ENCODE measurements around the gene SH3D21. TPM values are rescaled to one million over a fixed set of nuclear protein-coding genes. Genes with fewer than 3 reads are reported as not detected.

Gene SH3D21
- total RNA-seq, 1 experiment from 2014 or later = 12.1 TPM

DNA sequence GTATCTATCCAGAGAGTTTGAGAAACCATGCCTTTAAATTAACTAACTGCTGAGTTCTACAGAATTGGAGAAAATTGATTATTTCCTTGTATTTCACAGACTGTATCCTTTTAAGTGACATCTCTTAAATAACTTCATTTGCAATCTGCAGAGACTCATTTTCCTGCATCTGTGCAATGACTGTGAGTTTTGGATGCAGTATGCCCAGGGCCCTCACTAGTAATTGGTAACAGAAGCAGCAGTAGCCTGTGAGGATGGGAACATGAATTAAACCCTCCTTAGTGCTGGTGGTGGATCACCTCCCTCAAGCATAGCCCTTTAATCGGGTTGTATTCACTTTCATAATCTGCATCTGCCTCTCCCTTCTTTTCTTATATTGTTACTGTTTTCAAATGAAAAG lies 21.7 kb upstream of the SH3D21 start:
- Mint-ChIP-seq H3K27me3 (ENCODE audit: insufficient read depth, unreplicated experiment) (no peaks in the 10 kb centered on the region), H3K9me3 (ENCODE audit: unreplicated experiment) (no peaks in the 10 kb centered on the region), H3K27ac (ENCODE audit: unreplicated experiment) (no peak overlapping the region), H3K4me1 (ENCODE audit: low read depth, unreplicated experiment) (no peaks in the 10 kb centered on the region), H3K4me3 (ENCODE audit: unreplicated experiment) (no peak overlapping the region), H3K36me3 (ENCODE audit: insufficient read depth, unreplicated experiment) (peaks cover 60% of the 10 kb centered on the region)
- intact Hi-C loops (cut with micrococcal nuclease; ENCODE audit: unreplicated experiment) = no loop called here
- TF ChIP-seq, protein P1, sequence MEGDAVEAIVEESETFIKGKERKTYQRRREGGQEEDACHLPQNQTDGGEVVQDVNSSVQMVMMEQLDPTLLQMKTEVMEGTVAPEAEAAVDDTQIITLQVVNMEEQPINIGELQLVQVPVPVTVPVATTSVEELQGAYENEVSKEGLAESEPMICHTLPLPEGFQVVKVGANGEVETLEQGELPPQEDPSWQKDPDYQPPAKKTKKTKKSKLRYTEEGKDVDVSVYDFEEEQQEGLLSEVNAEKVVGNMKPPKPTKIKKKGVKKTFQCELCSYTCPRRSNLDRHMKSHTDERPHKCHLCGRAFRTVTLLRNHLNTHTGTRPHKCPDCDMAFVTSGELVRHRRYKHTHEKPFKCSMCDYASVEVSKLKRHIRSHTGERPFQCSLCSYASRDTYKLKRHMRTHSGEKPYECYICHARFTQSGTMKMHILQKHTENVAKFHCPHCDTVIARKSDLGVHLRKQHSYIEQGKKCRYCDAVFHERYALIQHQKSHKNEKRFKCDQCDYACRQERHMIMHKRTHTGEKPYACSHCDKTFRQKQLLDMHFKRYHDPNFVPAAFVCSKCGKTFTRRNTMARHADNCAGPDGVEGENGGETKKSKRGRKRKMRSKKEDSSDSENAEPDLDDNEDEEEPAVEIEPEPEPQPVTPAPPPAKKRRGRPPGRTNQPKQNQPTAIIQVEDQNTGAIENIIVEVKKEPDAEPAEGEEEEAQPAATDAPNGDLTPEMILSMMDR (IDR thresholded peaks at IDR 0.05; ENCODE audit: insufficient read depth in 1 of 2, low read depth in 1 of 2, low read length in 1 of 2, severe bottlenecking in 1 of 2, unreplicated experiment in 1 of 2) = no peak
- Histone ChIP-seq H3K4me1 (no peaks in the 10 kb centered on the region), H3K9me3 (no peaks in the 10 kb centered on the region), H3K27me3 (replicated peaks; ENCODE audit: control insufficient read depth, insufficient read depth, low read length) (no peaks in the 10 kb centered on the region), H3K36me3 (ENCODE audit: control insufficient read depth, insufficient read depth, low read length) (no peaks in the 10 kb centered on the region), H3K4me3 (ENCODE audit: low read depth, low read length) (no peak overlapping the region)
- ChIA-PET POLR2A (no interaction called here), CTCF (no interaction called here)
- no peak for DNase-seq
- no TSS peak for BruUV-seq (replicated peaks)

DNA sequence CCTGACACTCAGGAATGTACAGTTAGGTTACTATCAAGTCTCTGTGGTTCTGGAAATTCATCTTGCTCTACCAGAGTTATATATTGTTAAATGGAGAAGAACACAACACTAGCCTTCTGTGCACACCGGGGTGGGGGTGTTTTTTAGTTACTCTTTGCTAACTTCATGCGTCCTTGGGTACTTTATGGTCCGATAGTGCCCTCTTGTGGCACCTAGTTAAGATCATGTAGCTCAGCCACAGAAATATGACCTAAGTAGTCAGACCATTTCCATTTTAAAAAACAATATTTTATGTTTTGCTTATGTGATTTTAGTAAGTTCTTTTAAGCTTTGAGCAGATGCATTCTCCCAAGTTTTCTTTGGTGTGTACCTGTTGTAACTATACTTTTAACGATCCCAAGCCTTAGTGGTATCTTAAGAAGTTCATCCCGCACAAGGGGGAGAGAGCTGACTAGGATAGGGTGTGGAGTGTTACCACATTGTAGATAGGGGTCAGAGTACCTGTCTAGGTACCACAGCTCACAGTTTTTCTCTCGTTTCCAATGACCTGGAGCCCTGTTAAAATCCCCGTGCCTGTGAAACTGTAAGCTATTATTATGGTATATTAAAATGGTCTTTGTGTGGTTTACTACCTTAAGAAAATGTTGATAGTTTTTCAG lies 20.6 kb upstream of the SH3D21 start:
- Histone ChIP-seq H3K9me3 (no peaks in the 10 kb centered on the region), H3K27me3 (replicated peaks; ENCODE audit: control insufficient read depth, insufficient read depth, low read length) (no peaks in the 10 kb centered on the region), H3K4me3 (ENCODE audit: low read depth, low read length) (no peak overlapping the region), H3K36me3 (ENCODE audit: control insufficient read depth, insufficient read depth, low read length) (no peaks in the 10 kb centered on the region), H3K4me1 (no peaks in the 10 kb centered on the region)
- Mint-ChIP-seq H3K27ac (ENCODE audit: unreplicated experiment) (no peak overlapping the region), H3K36me3 (ENCODE audit: insufficient read depth, unreplicated experiment) (peaks cover 69% of the 10 kb centered on the region), H3K27me3 (ENCODE audit: insufficient read depth, unreplicated experiment) (no peaks in the 10 kb centered on the region), H3K4me1 (ENCODE audit: low read depth, unreplicated experiment) (no peaks in the 10 kb centered on the region), H3K9me3 (ENCODE audit: unreplicated experiment) (no peaks in the 10 kb centered on the region), H3K4me3 (ENCODE audit: unreplicated experiment) (no peak overlapping the region)
- no TSS peak for BruUV-seq (replicated peaks)
- TF ChIP-seq, protein P1 (IDR thresholded peaks at IDR 0.05; ENCODE audit: insufficient read depth in 1 of 2, low read depth in 1 of 2, low read length in 1 of 2, severe bottlenecking in 1 of 2, unreplicated experiment in 1 of 2) = peak; percentile 45 to 62
- CTCF ChIA-PET = interaction anchor here (0.6 to 1.4 kb wide), 12 partner anchors 8 to 189 kb away, joined by 3 to 13 read pairs (median 6); partner anchors contain the start of genes THRAP3 and TRAPPC3
- intact Hi-C loops (cut with micrococcal nuclease; ENCODE audit: unreplicated experiment) = loop anchor here (1.0 kb wide), 2 partner anchors 61 to 136 kb away; partner anchors contain the start of genes THRAP3 and TRAPPC3
- DNase-seq = peak; percentile 52 to 58
- POLR2A ChIA-PET = interaction anchor here (0.5 kb wide), 1 partner anchor 135 kb away, joined by 3 read pairs; no protein-coding TSS in a partner anchor

DNA sequence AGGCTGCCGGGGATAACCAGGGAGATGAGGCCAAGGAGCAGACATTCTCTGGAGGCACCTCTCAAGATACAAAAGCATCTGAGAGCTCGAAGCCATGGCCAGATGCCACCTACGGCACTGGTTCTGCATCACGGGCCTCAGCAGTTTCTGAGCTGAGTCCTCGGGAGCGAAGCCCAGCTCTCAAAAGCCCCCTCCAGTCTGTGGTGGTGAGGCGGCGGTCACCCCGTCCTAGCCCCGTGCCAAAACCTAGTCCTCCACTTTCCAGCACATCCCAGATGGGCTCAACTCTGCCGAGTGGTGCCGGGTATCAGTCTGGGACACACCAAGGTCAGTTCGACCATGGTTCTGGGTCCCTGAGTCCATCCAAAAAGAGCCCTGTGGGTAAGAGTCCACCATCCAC lies 19.4 kb upstream of the SH3D21 start:
- CTCF ChIA-PET = no interaction called here
- no peaks in the 10 kb centered on the region for H3K4me1 ChIP-seq
- H3K27me3 Mint-ChIP-seq (ENCODE audit: insufficient read depth, unreplicated experiment) = no peaks in the 10 kb centered on the region
- H3K9me3 ChIP-seq = no peaks in the 10 kb centered on the region
- TSS peak; percentile 59 for BruUV-seq (replicated peaks)
- no peak overlapping the region for H3K4me3 ChIP-seq (ENCODE audit: low read depth, low read length)
- no peak overlapping the region for H3K27ac Mint-ChIP-seq (ENCODE audit: unreplicated experiment)
- intact Hi-C loops (cut with micrococcal nuclease; ENCODE audit: unreplicated experiment) = no loop called here
- no peak for DNase-seq
- no peaks in the 10 kb centered on the region for H3K27me3 ChIP-seq (replicated peaks; ENCODE audit: control insufficient read depth, insufficient read depth, low read length)
- no peaks in the 10 kb centered on the region for H3K36me3 ChIP-seq (ENCODE audit: control insufficient read depth, insufficient read depth, low read length)
- H3K4me1 Mint-ChIP-seq (ENCODE audit: low read depth, unreplicated experiment) = no peaks in the 10 kb centered on the region
- POLR2A ChIA-PET = no interaction called here
- peaks cover 82% of the 10 kb centered on the region for H3K36me3 Mint-ChIP-seq (ENCODE audit: insufficient read depth, unreplicated experiment)
- no peaks in the 10 kb centered on the region for H3K9me3 Mint-ChIP-seq (ENCODE audit: unreplicated experiment)
- TF ChIP-seq, protein P1 (IDR thresholded peaks at IDR 0.05; ENCODE audit: insufficient read depth in 1 of 2, low read depth in 1 of 2, low read length in 1 of 2, severe bottlenecking in 1 of 2, unreplicated experiment in 1 of 2) = no peak
- H3K4me3 Mint-ChIP-seq (ENCODE audit: unreplicated experiment) = no peak overlapping the region
